HT1080 (cell line): Measurements from ENCODE around the gene GOLGA6L7. TPM values are rescaled to one million over a fixed set of nuclear protein-coding genes. Genes with fewer than 3 reads are reported as not detected.
"Not testable (repeated sequence)": the region's sequence is repeated elsewhere in the genome, so short reads cannot be mapped to it uniquely, and the experiment has no call there.

Source experiments
- DNase-seq: peaks from one replicate; pipeline ENCODE4 v3.0.0-alpha.2; 2015; ENCODE audit warnings: low read depth
- total RNA-seq: library from RNA; depleted of rRNA; stranded (reverse); fragments of >200 nt; shearing (Covaris generic); gene quantifications from 2 replicates; pipeline ENCODE4 v1.2.3, GENCODE V29; 2014

GOLGA6L7 gene
- total RNA-seq, 1 experiment from 2014 or later = not detected

DNA sequence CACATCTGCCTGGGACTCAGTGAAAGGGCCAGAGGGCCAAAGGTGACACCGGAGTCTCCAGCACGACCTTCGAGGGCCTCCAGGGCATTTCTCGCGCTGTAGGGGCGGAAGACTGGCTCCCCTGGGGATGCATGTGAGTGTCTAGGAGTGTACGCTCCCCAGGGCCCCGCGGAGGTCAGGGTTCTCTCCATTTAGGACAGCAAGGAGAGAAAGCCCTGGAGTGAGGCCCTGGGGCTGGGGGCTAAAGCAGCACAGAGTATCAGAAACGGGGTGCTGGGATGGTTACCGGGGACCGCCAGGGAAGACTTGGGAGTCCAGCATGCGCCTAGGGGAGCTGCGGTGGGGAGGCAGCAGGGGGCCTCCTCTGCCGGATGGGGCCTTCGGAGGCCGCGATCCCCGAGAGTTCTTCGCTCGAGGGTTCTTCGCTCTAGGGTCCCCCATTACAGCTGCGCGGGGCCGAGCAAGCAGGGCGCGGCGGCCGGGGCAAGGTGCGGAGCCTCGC is 36.7 kb upstream of the GOLGA6L7 start:
- no peak for DNase-seq

DNA sequence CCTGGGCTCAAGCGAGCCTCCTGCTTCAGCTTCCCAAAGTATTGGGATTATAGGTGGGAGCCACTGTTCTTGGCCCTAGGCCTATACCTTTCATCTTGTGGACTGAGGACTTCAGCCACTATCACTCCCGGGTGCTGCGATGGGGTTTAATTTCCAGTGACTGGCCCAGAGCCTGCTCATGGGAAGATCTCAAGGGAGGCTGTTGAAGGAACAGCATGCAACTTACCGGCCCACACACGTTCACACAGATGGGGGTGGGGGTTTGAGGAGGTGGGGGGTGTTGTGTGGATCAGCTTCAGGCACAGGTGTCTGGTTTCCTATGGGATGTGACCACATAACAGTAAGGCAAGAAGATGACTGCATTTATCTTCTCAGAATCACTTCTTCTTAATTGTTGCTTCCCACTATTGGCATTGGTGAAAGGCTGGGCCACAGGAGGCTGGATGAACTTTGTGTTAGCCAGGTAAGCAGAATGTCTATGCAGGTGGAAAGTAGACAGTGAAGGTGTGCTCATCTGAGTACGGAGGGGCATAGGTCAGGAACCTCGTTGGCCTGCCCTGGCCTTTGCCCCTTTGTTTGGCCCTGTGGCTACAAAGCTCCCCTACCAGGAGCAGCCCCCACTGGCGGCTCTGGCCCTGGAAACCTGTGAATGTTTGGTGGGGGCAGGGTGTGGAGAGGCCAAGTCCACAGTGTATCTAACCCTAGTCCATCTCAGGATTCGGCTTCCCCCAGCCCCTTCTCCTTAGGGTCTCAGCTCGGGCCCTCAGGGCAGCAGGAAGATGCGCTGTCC is 35.9 kb upstream of the GOLGA6L7 start:
- no peak for DNase-seq

DNA sequence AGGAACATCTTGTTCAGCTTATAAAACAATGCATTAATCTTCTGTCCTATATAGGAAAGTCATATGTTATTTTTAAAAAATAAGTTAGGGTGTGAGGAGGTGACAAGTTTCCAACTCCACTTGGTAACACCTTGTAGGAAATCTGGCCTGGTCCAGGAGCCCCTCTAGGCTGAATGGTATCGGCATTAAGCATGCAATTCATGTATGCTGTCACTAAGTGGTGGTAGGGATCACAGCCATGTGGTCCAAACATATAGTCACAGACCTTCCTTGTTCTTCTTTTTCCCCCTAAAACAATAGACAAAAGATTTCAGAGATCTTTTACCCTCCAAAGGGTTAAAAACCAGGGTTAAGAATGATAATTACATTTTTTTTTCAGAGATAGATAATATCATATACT is 33.2 kb upstream of the GOLGA6L7 start:
- DNase-seq = no peak

DNA sequence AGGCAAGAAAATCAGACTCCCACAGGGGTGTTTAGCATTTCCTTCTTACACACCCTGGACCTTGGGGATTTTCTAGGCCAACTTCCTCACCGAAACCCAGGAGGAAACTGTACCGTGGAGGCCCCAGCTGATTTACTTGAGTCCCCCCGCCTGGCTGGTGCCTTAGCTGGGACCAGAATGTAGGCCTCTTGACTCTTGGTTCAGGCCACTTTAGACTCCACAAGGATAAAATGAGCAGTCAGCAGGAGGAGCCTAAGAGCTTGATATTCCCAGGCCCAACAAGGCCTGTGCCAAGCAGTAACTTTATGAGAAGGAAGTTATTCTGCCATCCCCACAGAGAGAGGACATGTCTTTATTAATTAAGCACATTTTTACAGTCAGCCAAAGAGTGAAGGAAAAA is 32.7 kb upstream of the GOLGA6L7 start:
- no peak for DNase-seq

DNA sequence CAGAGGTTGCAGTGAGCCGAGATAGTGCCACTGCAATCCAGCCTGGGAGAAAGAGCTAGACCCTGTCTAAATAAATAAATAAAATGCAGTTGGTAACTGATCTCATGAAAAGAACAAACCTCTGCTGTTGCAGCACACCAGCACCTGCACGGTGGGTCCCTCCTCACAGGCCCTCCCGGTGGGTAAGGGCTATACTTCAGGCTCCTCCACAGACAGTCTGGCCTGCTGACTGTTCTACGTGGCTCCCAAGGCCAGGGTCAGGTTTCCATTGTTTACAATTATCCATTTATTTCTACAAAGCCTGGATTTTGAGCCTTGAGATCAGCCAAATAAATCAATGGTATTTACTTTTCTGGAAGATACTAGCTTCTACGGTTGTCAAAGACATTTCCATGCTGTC is 32.2 kb upstream of the GOLGA6L7 start:
- no peak for DNase-seq

DNA sequence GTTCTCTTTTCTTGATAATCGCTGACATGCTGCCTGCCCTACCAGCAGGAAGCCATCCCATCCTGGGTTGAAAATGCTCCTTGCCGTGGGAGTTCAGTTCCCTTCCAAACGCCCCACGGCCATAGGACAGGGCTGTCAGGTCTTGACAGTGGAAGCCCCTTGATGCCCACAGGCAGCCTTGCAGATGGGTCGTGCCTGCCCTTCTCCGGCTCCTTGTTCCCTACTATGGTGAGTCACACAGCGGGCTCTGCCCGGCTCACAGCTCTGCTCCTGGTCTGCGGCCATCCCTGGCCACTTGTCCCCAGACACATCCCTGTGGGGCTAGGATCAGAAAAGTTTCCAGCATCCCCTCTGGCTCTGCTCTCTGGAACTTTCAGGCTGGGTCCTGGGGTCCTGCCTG is 31.1 kb upstream of the GOLGA6L7 start:
- no peak for DNase-seq

DNA sequence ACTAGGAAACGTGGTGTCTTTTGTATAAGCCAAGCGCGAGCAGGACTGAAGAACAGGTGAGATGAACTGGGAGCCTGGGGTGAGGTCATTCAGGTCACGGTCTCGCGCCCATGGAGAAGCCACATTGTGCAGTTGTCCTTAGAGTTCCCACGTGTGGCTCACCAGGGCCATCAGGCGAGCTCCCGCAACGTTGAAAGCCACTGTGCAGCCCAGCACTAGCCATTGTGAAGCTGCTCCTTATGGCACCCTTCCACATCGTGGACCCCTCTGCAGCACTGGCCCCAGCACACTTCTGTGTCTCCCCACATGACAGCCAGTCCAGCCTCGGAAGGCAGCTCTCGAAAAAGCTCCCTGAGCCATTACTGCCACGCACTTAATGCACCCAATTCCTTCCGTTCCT is 29.8 kb upstream of the GOLGA6L7 start:
- DNase-seq = no peak

DNA sequence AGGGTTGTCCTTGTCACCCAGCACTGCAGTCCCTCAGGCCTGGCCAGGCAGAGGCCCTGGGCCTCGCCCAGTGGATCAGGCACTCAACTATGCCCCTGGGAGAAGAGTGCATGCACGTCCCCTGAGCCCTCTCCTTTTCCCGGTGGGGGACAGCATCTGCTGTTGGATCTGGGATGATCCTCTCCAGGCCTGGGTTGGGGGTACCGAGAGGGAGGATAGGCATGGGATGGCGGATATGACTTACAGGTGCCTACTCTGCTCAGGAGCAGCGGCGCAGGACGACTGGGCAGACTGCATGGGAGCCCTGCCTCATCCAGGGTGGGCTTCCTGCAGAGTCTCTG is 28.4 kb upstream of the GOLGA6L7 start:
- DNase-seq = no peak

DNA sequence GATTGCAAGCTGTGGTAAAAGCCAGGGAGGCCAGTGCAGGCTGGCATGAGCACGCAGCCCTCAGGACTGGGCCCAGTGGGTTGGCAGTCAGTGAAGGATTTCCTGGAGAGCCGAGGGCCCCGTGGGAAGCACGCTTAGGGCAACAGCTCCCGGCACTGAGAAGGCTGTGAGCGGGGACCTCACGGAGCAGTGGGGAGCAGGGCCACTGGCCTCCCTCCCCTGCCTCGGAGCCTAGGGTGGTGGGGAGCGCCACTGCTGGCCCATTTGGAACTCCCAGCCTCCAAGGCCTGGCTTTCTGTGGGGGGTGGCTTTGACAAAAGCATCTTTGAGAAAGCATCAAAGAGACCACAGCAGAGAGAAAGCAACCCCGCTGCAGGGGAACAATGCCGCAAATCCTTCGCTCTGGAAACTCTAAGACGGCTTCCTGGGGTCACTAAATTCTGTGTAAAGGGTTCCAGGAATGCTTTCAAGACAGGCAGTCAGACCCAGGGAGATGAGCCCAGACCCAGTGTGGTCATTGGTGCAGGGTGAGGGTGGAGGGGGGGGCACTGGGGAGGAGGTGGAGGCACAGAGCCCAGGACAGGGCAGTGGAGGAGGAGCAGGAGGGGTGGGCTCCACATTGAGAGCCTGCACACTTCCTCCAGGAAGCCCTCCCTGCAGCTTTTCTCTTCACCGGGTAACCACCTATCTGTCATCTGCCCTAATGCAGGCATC is 27.8 kb upstream of the GOLGA6L7 start:
- DNase-seq = no peak

DNA sequence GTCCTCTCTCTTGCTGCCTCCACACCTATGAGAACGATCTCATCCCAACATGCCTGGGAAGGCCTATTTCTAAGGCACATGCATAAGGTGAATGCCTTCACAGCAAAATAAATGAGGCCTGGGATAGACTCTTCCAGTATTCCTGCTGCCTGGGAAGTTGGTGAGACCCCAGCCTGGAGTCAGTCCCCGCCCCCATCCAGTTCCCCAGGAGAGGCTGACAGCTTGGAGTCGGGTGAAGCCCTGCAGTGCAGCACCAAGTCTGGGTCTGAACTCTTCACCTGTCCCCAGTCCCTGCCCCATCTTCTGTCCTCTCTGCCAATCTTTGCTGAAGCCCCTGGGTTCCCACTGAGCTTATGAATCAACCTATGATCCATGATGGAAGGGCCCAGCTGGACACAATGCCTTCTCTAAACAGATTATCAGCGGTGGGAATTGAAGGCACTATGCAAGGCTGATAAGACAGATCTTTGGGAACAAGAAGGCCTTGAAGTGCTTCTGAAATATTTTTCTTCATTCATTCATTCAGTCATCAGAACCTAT is 27.1 kb upstream of the GOLGA6L7 start:
- no peak for DNase-seq

DNA sequence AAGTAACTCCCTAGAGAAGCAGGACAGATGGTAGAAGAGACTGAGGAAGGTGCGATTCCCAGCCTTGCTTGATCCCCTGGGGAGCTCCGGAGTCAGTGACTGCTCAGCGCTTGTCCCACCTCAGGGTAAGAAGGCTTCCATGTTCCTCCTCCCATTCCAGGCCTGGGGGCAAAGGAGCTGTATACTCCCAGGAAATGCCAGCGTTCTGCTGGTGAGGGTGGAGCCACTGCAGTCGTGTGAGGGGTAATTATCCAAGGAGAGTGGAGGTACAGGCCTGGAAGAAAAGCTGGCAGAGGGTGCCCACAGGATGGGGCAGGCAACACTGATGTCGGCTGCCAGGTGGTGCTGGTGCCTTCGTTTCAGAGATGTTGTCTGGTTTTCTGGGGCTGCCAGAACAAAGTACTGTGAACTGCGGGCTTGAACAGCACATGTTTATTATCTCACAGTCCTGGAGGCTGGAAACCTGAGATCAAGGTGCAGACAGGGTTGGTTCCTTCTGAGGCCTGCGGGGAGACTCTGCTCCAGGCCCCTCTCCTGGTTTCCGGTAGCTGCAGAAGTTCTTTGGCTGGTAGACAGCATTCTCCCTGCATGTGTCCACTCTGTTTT is 25.2 kb upstream of the GOLGA6L7 start:
- DNase-seq = no peak

DNA sequence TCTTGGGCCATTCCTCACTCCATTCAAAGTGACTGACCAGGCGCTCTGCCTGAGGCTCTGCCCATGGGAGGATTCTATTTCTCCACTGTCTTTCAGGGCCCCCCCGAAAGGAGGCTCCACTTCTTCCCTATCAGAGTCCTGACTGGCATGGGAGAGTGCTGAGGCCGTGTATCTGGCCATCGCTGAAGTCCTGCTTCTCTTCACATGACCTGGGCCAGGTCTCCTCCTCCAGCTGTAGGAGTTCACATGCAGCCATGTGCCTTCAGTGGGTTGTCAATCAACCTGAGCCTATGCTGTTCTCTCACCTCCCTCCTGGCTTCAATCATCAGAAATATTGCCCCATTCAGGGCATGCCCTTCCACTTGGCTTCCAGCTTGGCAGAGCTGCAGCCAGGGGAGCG is 24.6 kb upstream of the GOLGA6L7 start:
- no peak for DNase-seq

DNA sequence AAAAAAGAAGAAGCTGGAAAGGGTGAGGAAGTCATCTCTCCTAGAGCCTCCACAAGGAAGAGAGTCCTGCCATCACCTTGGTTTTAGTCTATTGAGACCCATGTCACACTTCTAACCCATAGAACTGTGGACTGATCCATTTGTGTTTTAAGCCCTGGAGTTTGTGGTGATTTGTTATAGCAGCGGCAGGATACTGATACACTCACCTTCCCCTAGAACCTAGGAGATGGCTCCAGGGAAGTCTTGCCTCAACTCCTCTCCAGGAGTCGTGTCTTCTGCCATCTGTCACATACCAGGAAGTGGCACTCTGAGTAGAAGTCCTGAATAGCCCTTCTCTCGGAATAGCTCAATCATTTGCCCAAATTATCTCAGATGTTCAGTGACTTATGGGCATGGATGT is 22.7 kb upstream of the GOLGA6L7 start:
- DNase-seq = no peak

DNA sequence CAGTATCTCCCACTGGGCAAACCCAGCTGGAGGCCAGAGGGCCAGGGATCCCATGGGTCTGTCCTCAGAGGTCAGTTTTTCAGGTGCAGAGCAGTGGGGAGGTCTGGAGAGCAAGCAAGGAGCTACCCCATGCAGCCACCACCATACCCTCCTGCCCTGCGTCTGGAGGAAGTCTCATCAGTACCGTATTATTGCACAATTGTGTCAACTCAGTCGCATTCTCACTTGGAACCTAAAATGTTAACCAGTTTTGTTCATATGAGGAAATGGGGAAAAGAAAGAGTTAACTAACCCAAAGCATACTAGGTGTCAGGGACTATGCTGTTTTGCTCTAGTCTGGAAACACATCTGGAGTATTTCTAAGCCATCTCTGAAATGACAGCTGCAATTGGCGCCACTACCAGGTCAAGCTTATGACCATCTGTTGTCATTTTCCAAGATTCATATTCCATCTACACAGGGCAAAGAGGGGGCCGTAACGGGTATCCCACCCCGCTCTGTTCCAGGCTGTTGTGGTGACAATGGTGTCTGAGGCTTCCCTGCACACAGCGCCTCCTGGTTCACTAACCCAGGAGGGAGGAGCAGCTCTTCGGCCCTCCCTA is 20.4 kb upstream of the GOLGA6L7 start:
- DNase-seq = no peak

DNA sequence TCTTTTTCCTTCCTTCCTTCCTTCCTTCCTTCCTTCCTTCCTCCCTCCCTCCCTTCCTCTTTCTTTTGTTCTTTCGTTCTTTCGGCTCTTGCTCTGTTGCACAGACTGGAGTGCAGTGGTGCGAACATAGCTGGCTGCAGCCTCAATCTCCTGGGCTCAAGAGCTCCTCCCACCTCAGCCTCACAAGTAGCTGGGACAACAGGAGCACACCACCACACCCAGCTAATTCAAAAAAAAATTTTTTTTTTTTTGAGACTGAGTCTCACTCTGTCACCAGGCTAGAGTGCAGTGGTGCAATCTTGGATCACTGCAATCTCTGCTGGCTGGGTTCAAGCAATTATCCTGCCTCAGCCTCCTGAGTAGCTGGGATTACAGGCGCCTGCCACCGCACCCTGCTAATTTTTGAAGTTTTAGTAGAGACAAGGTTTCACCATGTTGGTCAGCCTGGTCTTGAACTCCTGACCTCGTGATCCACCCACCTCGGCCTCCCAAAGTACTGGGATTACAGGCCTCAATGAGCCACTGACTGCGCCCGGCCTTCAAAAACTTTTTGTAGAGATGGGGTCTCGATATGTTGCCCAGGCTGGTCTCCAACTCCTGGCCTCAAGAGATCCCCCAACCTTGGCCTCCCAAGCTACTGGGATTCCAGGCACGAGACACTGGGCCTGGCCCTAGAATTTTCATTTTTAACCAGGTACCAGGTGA is 13.3 kb upstream of the GOLGA6L7 start:
- DNase-seq = not testable (repeated sequence)

DNA sequence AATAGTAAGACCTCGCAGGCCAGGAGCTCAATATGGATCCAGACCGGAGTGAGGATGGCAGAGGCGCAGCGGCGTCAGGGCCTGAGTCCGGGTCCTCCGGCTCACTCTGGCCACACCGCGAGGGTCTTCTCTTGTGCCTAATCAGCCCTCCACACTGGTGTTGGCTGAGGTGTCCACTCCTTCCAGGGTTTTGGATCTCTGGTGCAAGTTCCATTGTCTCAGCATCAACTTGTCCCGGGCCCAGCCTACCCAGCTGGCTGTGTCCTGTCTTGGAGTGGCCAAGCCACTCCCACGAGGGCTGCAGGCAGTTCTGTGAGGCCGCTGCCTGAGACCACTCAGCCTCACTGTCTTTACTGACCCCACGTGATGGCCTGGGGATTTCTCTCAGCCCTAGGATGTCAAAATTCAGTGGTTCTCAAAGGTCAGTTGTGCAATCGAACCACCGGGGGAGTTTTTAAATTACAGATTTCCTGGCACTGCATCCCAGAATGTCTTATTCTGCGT is 12.6 kb upstream of the GOLGA6L7 start:
- DNase-seq = no peak

DNA sequence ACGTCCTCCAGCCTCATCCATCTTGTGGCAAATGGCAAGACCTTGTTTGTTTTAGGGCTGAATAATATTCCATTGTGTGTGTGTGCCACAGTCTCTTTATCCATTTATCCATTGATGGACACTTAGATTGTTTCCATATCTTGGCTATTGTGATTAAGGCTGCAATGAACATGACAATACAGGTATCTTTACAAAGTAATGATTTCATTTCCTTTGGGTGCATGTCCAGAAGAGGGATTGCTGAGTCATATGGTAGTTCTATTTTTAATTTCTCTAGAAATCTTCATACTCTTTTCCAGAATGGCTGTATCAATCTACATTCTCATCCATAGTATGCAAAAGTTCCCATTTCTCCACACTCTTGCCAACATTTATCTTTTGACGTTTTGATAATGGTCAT is 6.1 kb upstream of the GOLGA6L7 start:
- not testable (repeated sequence) for DNase-seq

DNA sequence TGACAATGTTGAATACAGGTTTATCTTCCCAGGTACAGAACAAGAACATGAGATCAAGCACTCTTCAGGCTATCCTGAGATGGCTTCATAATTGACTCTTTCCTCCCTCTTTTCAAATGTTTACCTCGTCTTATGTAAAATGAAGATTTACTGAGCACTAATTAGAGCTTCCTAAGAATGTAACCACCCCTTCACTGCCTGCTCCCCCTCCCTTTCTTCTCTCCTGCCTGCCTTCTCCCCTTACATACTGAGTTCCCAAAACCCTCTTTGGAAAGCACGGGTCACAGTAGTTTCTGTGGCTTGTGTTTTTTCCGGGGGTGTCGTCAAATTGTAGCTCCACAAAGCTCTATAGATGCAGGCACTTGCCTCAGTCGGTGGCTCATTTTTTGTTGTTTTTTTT is 5.2 kb upstream of the GOLGA6L7 start:
- DNase-seq = not testable (repeated sequence)

DNA sequence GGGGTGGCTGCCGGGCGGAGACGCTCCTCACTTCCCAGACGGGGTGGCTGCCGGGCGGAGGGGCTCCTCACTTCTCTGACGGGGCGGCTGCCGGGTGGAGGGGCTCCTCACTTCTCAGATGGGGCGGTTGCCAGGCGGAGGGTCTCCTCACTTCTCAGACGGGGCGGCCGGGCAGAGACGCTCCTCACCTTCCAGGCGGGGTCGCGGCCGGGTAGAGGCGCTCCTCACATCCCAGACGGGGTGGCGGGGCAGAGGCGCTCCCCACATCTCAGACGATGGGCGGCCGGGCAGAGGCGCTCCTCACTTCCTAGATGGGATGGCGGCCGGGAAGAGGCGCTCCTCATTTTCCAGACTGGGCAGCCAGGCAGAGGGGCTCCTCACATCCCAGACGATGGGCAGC is 1.3 kb upstream of the GOLGA6L7 start:
- not testable (repeated sequence) for DNase-seq

DNA sequence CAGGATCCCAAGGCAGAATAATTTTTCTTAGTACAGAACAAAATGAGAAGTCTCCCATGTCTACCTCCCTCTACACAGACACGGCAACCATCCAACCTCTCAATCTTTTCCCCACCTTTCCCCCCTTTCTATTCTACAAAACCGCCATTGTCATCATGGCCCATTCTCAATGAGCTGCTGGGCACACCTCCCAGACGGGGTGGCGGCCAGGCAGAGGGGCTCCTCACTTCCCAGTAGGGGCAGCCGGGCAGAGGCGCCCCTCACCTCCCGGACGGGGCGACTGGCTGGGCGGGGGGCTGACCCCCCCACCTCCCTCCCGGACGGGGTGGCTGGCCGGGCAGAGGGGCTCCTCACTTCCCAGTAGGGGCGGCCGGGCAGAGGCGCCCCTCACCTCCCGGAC is 827 bp upstream of the GOLGA6L7 start:
- DNase-seq = not testable (repeated sequence)

DNA sequence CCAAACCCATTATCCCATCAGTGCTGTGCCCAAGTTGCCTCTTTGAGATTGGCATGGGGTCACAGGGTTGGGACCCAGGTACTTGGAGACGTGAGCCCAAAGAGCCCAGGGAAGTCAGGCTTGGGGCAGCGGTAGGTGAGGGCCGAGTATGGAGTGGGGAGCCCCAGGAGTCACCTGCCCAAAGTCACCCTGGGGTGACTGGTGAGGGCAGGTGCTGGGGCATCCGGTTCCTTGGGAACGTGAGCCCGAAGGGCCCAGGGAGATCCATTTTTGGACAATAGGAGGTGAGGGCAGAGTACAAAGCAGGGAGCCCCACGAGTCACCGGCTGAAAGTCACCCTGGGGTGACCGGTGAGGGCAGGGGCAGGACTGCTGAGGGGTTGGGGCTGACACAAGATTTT is 485 bp downstream of the GOLGA6L7 start:
- not testable (repeated sequence) for DNase-seq
